ENCODE measurements around the gene CLDN10.
"Not testable (repeated sequence)": the region's sequence is repeated elsewhere in the genome, so short reads cannot be mapped to it uniquely, and the experiment has no call there.

CLDN10 gene

GRCh38 chr13:95560387-95560786 lies 7.9 kb downstream of the CLDN10 start:
- Histone ChIP-seq H3K4me3 (ENCODE audit: low read depth in 1 of 2, low read length in 2 of 2) (no peak overlapping the region), H3K27me3 (ENCODE audit: control insufficient read depth in 1 of 2, insufficient read depth in 2 of 2, low read length in 2 of 2) (peaks cover 7 to 9% of the 10 kb centered on the region in 2 donors), H3K36me3 (ENCODE audit: control insufficient read depth in 1 of 2, insufficient read depth in 2 of 2, low read length in 2 of 2) (no peaks in the 10 kb centered on the region), H3K4me1 (ENCODE audit: control insufficient read depth in 1 of 2, insufficient read depth in 2 of 2, low read length in 2 of 2) (no peaks in the 10 kb centered on the region), H3K9ac (ENCODE audit: low read depth in 1 of 2, low read length in 2 of 2) (no peak overlapping the region), H3K27ac (ENCODE audit: low read depth, low read length) (no peak overlapping the region), H3K9me3 (ENCODE audit: control insufficient read depth in 1 of 2, low read length in 2 of 2) (no peaks in the 10 kb centered on the region)

- H3K27me3 ChIP-seq (ENCODE audit: control insufficient read depth in 1 of 2, insufficient read depth in 2 of 2, low read length in 2 of 2): no peaks in the 10 kb centered on the region
- H3K9me3 ChIP-seq (ENCODE audit: control insufficient read depth in 1 of 2, low read length in 2 of 2): no peaks in the 10 kb centered on the region
- H3K9ac ChIP-seq (ENCODE audit: low read depth in 1 of 2, low read length in 2 of 2): no peak overlapping the region
- no peak overlapping the region for H3K27ac ChIP-seq (ENCODE audit: low read depth, low read length)
- no peaks in the 10 kb centered on the region for H3K36me3 ChIP-seq (ENCODE audit: control insufficient read depth in 1 of 2, insufficient read depth in 2 of 2, low read length in 2 of 2)
- no peaks in the 10 kb centered on the region for H3K4me1 ChIP-seq (ENCODE audit: control insufficient read depth in 1 of 2, insufficient read depth in 2 of 2, low read length in 2 of 2)
- no peak overlapping the region for H3K4me3 ChIP-seq (ENCODE audit: low read depth in 1 of 2, low read length in 2 of 2)
Observed at GRCh38 chr13:95564091-95564490, 11.6 kb downstream of the CLDN10 start.

GRCh38 chr13:95564733-95565291 lies 12.3 kb downstream of the CLDN10 start:
- Histone ChIP-seq H3K9ac (ENCODE audit: low read depth in 1 of 2, low read length in 2 of 2) (no peak overlapping the region), H3K4me1 (ENCODE audit: control insufficient read depth in 1 of 2, insufficient read depth in 2 of 2, low read length in 2 of 2) (no peaks in the 10 kb centered on the region), H3K27ac (ENCODE audit: low read depth, low read length) (no peak overlapping the region), H3K4me3 (ENCODE audit: low read depth in 1 of 2, low read length in 2 of 2) (no peak overlapping the region), H3K36me3 (ENCODE audit: control insufficient read depth in 1 of 2, insufficient read depth in 2 of 2, low read length in 2 of 2) (no peaks in the 10 kb centered on the region), H3K27me3 (ENCODE audit: control insufficient read depth in 1 of 2, insufficient read depth in 2 of 2, low read length in 2 of 2) (no peaks in the 10 kb centered on the region), H3K9me3 (ENCODE audit: control insufficient read depth in 1 of 2, low read length in 2 of 2) (no peaks in the 10 kb centered on the region)

GRCh38 chr13:95565758-95566157 lies 13.2 kb downstream of the CLDN10 start:
- H3K4me1 ChIP-seq (ENCODE audit: control insufficient read depth in 1 of 2, insufficient read depth in 2 of 2, low read length in 2 of 2); H3K27me3 ChIP-seq (ENCODE audit: control insufficient read depth in 1 of 2, insufficient read depth in 2 of 2, low read length in 2 of 2); H3K4me3 ChIP-seq (ENCODE audit: low read depth in 1 of 2, low read length in 2 of 2); H3K9ac ChIP-seq (ENCODE audit: low read depth in 1 of 2, low read length in 2 of 2); H3K36me3 ChIP-seq (ENCODE audit: control insufficient read depth in 1 of 2, insufficient read depth in 2 of 2, low read length in 2 of 2); H3K27ac ChIP-seq (ENCODE audit: low read depth, low read length); H3K9me3 ChIP-seq (ENCODE audit: control insufficient read depth in 1 of 2, low read length in 2 of 2): not testable (repeated sequence)

GRCh38 chr13:95568131-95568530 lies 15.6 kb downstream of the CLDN10 start:
- no peaks in the 10 kb centered on the region for H3K9me3 ChIP-seq (ENCODE audit: control insufficient read depth in 1 of 2, low read length in 2 of 2)
- no peaks in the 10 kb centered on the region for H3K27me3 ChIP-seq (ENCODE audit: control insufficient read depth in 1 of 2, insufficient read depth in 2 of 2, low read length in 2 of 2)
- H3K27ac ChIP-seq (ENCODE audit: low read depth, low read length): no peak overlapping the region
- no peak overlapping the region for H3K4me3 ChIP-seq (ENCODE audit: low read depth in 1 of 2, low read length in 2 of 2)
- no peaks in the 10 kb centered on the region for H3K4me1 ChIP-seq (ENCODE audit: control insufficient read depth in 1 of 2, insufficient read depth in 2 of 2, low read length in 2 of 2)
- no peak overlapping the region for H3K9ac ChIP-seq (ENCODE audit: low read depth in 1 of 2, low read length in 2 of 2)
- no peaks in the 10 kb centered on the region for H3K36me3 ChIP-seq (ENCODE audit: control insufficient read depth in 1 of 2, insufficient read depth in 2 of 2, low read length in 2 of 2)

- no peaks in the 10 kb centered on the region for H3K27me3 ChIP-seq (ENCODE audit: control insufficient read depth in 1 of 2, insufficient read depth in 2 of 2, low read length in 2 of 2)
- no peak overlapping the region for H3K9ac ChIP-seq (ENCODE audit: low read depth in 1 of 2, low read length in 2 of 2)
Observed at GRCh38 chr13:95570016-95570415, 17.5 kb downstream of the CLDN10 start.

GRCh38 chr13:95571941-95572340 lies 19.4 kb downstream of the CLDN10 start:
- no peaks in the 10 kb centered on the region for H3K9me3 ChIP-seq (ENCODE audit: control insufficient read depth in 1 of 2, low read length in 2 of 2)
- no peak overlapping the region for H3K4me3 ChIP-seq (ENCODE audit: low read depth in 1 of 2, low read length in 2 of 2)
- H3K4me1 ChIP-seq (ENCODE audit: control insufficient read depth in 1 of 2, insufficient read depth in 2 of 2, low read length in 2 of 2): no peaks in the 10 kb centered on the region
- no peak overlapping the region for H3K9ac ChIP-seq (ENCODE audit: low read depth in 1 of 2, low read length in 2 of 2)
- no peaks in the 10 kb centered on the region for H3K36me3 ChIP-seq (ENCODE audit: control insufficient read depth in 1 of 2, insufficient read depth in 2 of 2, low read length in 2 of 2)
- no peak overlapping the region for H3K27ac ChIP-seq (ENCODE audit: low read depth, low read length)
- H3K27me3 ChIP-seq (ENCODE audit: control insufficient read depth in 1 of 2, insufficient read depth in 2 of 2, low read length in 2 of 2): no peaks in the 10 kb centered on the region

More at GRCh38 chr13:95570016-95570415, 17.5 kb downstream of the CLDN10 start:
- no peak overlapping the region for H3K4me3 ChIP-seq (ENCODE audit: low read depth in 1 of 2, low read length in 2 of 2)
- no peaks in the 10 kb centered on the region for H3K9me3 ChIP-seq (ENCODE audit: control insufficient read depth in 1 of 2, low read length in 2 of 2)
- no peak overlapping the region for H3K27ac ChIP-seq (ENCODE audit: low read depth, low read length)
- H3K4me1 ChIP-seq (ENCODE audit: control insufficient read depth in 1 of 2, insufficient read depth in 2 of 2, low read length in 2 of 2): no peaks in the 10 kb centered on the region
- H3K36me3 ChIP-seq (ENCODE audit: control insufficient read depth in 1 of 2, insufficient read depth in 2 of 2, low read length in 2 of 2): no peaks in the 10 kb centered on the region

GRCh38 chr13:95573221-95573620 lies 20.7 kb downstream of the CLDN10 start:
- Histone ChIP-seq H3K9me3 (ENCODE audit: control insufficient read depth in 1 of 2, low read length in 2 of 2) (no peaks in the 10 kb centered on the region), H3K9ac (ENCODE audit: low read depth in 1 of 2, low read length in 2 of 2) (no peak overlapping the region), H3K36me3 (ENCODE audit: control insufficient read depth in 1 of 2, insufficient read depth in 2 of 2, low read length in 2 of 2) (no peaks in the 10 kb centered on the region), H3K27ac (ENCODE audit: low read depth, low read length) (no peak overlapping the region), H3K4me1 (ENCODE audit: control insufficient read depth in 1 of 2, insufficient read depth in 2 of 2, low read length in 2 of 2) (no peaks in the 10 kb centered on the region), H3K4me3 (ENCODE audit: low read depth in 1 of 2, low read length in 2 of 2) (no peak overlapping the region), H3K27me3 (ENCODE audit: control insufficient read depth in 1 of 2, insufficient read depth in 2 of 2, low read length in 2 of 2) (no peaks in the 10 kb centered on the region)

- Histone ChIP-seq H3K36me3 (ENCODE audit: control insufficient read depth in 1 of 2, insufficient read depth in 2 of 2, low read length in 2 of 2) (no peaks in the 10 kb centered on the region), H3K27ac (ENCODE audit: low read depth, low read length) (no peak overlapping the region), H3K4me1 (ENCODE audit: control insufficient read depth in 1 of 2, insufficient read depth in 2 of 2, low read length in 2 of 2) (no peaks in the 10 kb centered on the region), H3K27me3 (ENCODE audit: control insufficient read depth in 1 of 2, insufficient read depth in 2 of 2, low read length in 2 of 2) (no peaks in the 10 kb centered on the region), H3K9ac (ENCODE audit: low read depth in 1 of 2, low read length in 2 of 2) (no peak overlapping the region), H3K9me3 (ENCODE audit: control insufficient read depth in 1 of 2, low read length in 2 of 2) (no peaks in the 10 kb centered on the region), H3K4me3 (ENCODE audit: low read depth in 1 of 2, low read length in 2 of 2) (no peak overlapping the region)
Observed at GRCh38 chr13:95579303-95579702, 26.8 kb downstream of the CLDN10 start.

GRCh38 chr13:95585867-95586266 lies 33.3 kb downstream of the CLDN10 start:
- H3K27ac ChIP-seq (ENCODE audit: low read depth, low read length): no peak overlapping the region
- H3K4me3 ChIP-seq (ENCODE audit: low read depth in 1 of 2, low read length in 2 of 2): no peak overlapping the region
- H3K36me3 ChIP-seq (ENCODE audit: control insufficient read depth in 1 of 2, insufficient read depth in 2 of 2, low read length in 2 of 2): peaks cover 0 to 4% of the 10 kb centered on the region in 2 donors
- H3K27me3 ChIP-seq (ENCODE audit: control insufficient read depth in 1 of 2, insufficient read depth in 2 of 2, low read length in 2 of 2): peaks cover 0 to 4% of the 10 kb centered on the region in 2 donors
- no peaks in the 10 kb centered on the region for H3K9me3 ChIP-seq (ENCODE audit: control insufficient read depth in 1 of 2, low read length in 2 of 2)
- H3K9ac ChIP-seq (ENCODE audit: low read depth in 1 of 2, low read length in 2 of 2): no peak overlapping the region
- H3K4me1 ChIP-seq (ENCODE audit: control insufficient read depth in 1 of 2, insufficient read depth in 2 of 2, low read length in 2 of 2): no peaks in the 10 kb centered on the region

GRCh38 chr13:95588134-95588533 lies 35.6 kb downstream of the CLDN10 start:
- Histone ChIP-seq H3K27ac (ENCODE audit: low read depth, low read length) (no peak overlapping the region), H3K9ac (ENCODE audit: low read depth in 1 of 2, low read length in 2 of 2) (no peak overlapping the region), H3K9me3 (ENCODE audit: control insufficient read depth in 1 of 2, low read length in 2 of 2) (no peaks in the 10 kb centered on the region), H3K36me3 (ENCODE audit: control insufficient read depth in 1 of 2, insufficient read depth in 2 of 2, low read length in 2 of 2) (peaks cover 0 to 4% of the 10 kb centered on the region in 2 donors), H3K27me3 (ENCODE audit: control insufficient read depth in 1 of 2, insufficient read depth in 2 of 2, low read length in 2 of 2) (peaks cover 0 to 4% of the 10 kb centered on the region in 2 donors), H3K4me1 (ENCODE audit: control insufficient read depth in 1 of 2, insufficient read depth in 2 of 2, low read length in 2 of 2) (no peaks in the 10 kb centered on the region), H3K4me3 (ENCODE audit: low read depth in 1 of 2, low read length in 2 of 2) (no peak overlapping the region)
